A204.1 (cell line): ENCODE results near the gene HCRTR2.
"Not testable (repeated sequence)": the region's sequence is repeated elsewhere in the genome, so short reads cannot be mapped to it uniquely, and the experiment has no call there.

Experiments used
- FAIRE-seq: peaks from 2 replicates; lab custom pipeline; 2012; peaks lifted over from hg19 to GRCh38; lab: Jason Lieb, UNC

The HCRTR2 gene

DNA sequence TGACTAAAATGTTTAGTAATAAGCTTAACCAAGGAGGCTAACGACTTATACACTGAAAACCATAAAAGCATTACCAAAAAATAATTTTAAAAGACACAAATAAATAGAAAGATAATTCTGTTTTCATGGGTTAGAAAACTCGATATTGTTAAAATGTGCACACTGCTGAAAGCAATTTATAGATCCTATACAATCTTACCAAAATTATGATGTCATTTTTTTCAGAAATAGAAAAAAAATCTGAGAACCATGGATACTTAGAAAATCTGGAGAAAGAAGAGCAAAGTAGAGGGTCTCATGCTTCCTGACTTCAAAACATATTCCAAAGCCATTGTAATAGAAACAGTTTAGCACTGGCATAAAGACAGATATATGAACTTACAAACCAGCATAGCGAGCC is 46.6 kb downstream of the HCRTR2 start:
- no peak for FAIRE-seq

GRCh38 chr6:55227862-55228261 is 53.5 kb downstream of the HCRTR2 start:
- FAIRE-seq = no peak

DNA sequence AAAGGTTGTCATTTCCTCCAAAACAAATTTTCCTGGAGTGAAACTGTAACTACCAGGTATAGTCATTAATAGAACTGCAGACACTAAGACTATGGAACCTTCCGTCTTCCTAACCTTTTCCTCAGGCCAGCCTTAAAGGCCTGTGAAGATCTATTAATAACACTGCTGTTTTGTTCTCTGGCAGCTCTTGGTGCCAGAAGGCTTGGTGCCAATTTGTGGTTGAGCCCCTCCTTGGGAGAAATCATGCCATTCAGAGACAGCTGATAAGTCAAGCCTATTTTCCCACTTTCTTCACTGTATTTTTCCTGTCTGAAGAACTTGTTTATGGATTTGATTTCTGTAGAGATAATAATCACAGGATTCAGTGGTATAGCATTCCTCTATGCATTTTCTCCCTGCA is 64.8 kb downstream of the HCRTR2 start:
- no peak for FAIRE-seq

DNA sequence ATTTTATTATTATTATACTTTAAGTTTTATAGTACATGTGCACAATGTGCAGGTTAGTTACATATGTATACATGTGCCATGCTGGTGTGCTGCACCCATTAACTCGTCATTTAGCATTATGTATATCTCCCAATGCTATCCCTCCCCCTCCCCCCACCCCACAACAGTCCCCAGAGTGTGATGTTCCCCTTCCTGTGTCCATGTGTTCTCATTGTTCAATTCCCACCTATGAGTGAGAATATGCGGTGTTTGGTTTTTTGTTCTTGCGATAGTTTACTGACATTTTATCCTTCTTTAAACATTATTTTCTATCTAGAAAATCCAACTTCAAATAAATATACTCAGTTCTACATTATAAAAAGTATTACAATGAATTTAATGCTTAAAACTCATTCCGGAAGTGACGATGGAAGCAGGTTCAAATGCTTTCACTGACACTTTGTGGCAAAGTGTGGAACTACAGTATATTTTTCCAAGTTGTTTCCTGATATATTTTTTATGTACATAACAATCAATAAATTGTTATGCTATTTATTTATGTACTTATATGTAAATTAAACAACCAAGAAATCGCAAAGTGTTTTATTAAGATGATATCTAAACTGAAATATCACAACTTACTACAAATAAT is 66.8 kb downstream of the HCRTR2 start:
- FAIRE-seq = peak; percentile 94

- no peak for FAIRE-seq
Measured at GRCh38 chr6:55250400-55250799, 76.1 kb downstream of the HCRTR2 start.

GRCh38 chr6:55255113-55255512 is 80.8 kb downstream of the HCRTR2 start:
- no peak for FAIRE-seq

DNA sequence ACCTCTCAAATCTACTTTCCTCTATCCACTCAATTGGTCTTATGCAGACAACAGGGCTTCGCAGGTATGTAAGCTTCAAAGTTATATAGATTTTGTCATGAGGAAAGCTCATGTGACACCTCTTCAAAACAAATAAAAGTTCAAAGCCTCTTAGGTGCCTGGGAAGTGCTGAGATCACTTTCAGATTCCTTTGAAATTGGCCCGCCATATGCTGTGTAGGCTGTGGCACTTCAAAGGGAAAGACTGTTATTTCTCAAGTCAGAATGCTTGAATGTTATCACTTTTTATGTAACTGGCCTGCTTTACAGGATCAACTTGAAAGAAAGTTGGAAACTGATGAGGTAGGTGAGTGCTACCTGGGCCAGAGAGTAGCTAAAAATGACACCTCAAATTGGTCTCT is 85.9 kb downstream of the HCRTR2 start:
- no peak for FAIRE-seq

DNA sequence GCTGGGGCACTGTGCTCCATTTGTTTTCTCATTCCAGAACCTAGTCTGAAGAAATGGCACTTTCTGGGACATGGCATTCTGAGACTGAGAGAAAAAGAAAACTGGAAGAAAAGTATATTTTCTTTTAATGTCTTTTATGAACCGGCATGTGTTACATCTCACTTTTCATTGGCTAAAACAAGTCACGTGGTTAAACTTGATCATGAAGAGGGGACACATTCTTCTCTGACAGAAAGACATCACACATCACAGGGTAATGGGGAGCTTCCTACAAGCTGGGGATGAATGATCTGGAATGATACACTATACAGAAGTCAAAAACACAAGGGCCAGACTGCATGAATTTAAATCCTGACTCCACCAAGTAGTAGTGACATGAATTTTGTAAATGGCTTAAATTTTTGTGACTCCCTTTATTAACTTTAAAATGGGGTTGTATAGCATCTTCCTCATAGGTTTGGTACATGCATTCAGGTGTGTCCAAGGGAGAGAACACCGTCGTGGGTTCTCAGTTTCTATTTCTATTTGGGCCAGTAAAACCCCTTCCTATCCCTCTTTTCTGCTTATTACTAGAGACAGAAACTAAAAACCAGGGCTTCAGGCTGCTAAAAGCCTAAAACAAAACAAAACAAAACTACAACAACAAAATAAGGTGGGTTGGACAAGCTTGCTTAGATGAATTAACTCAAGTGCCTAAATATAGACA is 91.2 kb downstream of the HCRTR2 start:
- FAIRE-seq = no peak

DNA sequence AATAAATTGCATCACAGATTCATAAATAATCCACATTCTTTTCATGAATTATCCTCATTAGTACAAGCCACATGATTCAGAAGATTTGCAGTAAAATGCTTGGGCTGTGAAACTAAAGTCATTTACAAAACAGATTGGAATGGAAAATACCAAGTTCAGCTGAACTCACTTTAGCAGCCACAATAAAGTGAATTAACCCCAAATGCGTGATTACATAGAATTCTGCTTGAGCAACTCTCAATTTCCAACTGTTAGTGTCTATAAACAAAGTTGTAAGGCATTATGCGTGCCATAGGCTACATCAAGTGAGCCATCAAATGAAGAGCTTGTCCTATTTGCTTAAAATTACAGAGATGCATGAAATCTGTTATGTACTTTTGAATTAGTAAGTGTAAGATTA is 92.6 kb downstream of the HCRTR2 start:
- FAIRE-seq = no peak

GRCh38 chr6:55276745-55277530 is 102.6 kb downstream of the HCRTR2 start:
- FAIRE-seq = peak; percentile 97

DNA sequence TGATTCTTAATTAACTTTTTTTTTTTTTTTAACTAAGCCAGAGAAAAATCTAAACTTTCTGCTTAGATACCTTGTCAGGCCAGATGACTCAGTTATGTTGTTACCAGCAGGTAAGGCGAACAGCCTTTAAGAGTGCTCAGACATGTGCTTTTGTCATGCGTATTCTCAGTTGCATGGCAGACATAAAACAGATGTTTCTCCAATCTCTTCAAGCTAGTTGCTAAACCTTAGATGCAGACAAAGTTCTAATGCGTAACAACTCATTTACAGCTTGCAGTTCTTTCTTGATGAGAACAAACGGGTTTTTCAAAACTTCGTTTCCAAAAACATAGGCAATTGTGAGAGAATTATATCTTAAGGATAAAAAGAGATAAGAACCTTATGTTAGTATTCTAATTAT is 103.3 kb downstream of the HCRTR2 start:
- no peak for FAIRE-seq

DNA sequence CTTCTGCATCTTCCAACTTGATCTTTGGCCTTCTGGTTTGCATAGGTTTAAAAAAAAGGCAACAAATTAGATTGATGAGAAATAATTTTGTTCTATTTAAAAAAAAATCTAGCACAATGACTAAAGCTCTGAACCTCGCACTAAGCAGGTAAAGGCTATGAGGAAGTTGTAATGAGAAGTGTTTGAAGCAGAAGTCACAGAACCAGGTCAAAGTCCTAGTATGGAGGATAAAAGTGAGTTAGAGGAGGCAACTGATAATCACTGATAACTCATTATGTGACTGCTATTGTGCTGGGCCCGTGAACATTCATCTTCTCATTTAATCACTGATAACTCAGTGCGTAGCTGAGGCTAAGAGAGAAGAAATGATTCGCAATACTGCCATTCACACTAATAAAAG is 106.9 kb downstream of the HCRTR2 start:
- FAIRE-seq = no peak

GRCh38 chr6:55282115-55282514 is 107.8 kb downstream of the HCRTR2 start:
- no peak for FAIRE-seq

DNA sequence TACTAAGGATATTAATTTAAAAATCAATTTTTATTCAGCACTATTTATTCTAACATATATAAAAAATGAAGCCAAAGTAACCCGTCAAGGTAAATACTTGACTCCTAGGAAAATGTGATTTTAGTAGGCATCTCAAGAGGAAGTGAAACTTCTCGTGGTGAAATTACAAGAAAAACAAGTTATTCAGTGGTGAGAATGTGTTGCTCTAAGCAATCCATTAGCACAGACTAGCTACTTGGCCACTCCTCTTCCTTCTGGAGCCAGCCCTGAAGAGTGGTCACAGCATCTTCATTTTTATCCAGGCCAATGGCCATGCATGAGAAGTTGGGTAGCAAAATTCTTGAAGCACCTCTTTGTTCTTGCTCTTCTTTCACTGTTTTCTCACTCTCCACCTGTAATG is 112.5 kb downstream of the HCRTR2 start:
- no peak for FAIRE-seq

GRCh38 chr6:55290736-55291135 is 116.4 kb downstream of the HCRTR2 start:
- no peak for FAIRE-seq

DNA sequence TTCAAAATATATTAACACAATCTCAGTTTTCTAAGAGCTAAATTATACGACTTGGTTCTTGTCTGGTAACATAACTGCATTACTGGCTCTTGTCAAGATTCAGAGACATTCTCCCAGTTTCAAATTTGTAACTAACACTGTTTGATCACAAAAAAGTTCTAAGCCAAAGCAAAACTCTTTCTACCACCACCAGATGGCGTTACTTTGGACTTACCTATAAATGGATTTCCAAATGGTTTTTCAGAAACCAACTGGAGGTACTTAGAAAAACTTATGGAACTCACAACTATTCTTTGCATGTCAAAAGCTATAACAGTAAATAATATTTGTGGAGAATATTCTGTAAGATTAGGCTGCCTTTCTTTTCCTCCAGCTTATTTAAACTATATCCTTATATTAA is 118.8 kb downstream of the HCRTR2 start:
- no peak for FAIRE-seq

GRCh38 chr6:55297214-55297613 is 122.9 kb downstream of the HCRTR2 start:
- not testable (repeated sequence) for FAIRE-seq

- FAIRE-seq = no peak
Measured at GRCh38 chr6:55299286-55299985, 125.1 kb downstream of the HCRTR2 start.

- no peak for FAIRE-seq
Measured at GRCh38 chr6:55304747-55305146, 130.4 kb downstream of the HCRTR2 start.

GRCh38 chr6:55319961-55320695 is 145.8 kb downstream of the HCRTR2 start:
- FAIRE-seq = no peak

- no peak for FAIRE-seq
Measured at GRCh38 chr6:55320696-55321086, 146.4 kb downstream of the HCRTR2 start.

- no peak for FAIRE-seq
Measured at GRCh38 chr6:55327169-55327568, 152.9 kb downstream of the HCRTR2 start, which contains the start of gene GFRAL. Gene GFRAL (plus strand): TSS chr6:55327469. CDS start chr6:55327555, 86 bp downstream.
